Frontal cortex (tissue), 4 donors: ENCODE results near the gene ANKRD28. TPM values are rescaled to one million over a fixed set of nuclear protein-coding genes. Genes with fewer than 3 reads are reported as not detected.

Experiments
- DNase-seq, 2 donors: peaks; one replicate each; pipeline ENCODE4 v3.0.0; 2012; ENCODE audit warnings: low spot score in 2 of 2
- FAIRE-seq: peaks from 2 replicates; lab custom pipeline; 2012; peaks lifted over from hg19 to GRCh38; lab: Jason Lieb, UNC
- total RNA-seq: library from RNA; depleted of rRNA; stranded (reverse); fragments of >200 nt; gene quantifications from one replicate; pipeline ENCODE4 v1.2.3, GENCODE V29; 2014
- donor health status: control.
- donor health status: control.
- donor health status: control.

Gene ANKRD28
- total RNA-seq, 1 donor from 2014 or later = 84.8 TPM

DNA sequence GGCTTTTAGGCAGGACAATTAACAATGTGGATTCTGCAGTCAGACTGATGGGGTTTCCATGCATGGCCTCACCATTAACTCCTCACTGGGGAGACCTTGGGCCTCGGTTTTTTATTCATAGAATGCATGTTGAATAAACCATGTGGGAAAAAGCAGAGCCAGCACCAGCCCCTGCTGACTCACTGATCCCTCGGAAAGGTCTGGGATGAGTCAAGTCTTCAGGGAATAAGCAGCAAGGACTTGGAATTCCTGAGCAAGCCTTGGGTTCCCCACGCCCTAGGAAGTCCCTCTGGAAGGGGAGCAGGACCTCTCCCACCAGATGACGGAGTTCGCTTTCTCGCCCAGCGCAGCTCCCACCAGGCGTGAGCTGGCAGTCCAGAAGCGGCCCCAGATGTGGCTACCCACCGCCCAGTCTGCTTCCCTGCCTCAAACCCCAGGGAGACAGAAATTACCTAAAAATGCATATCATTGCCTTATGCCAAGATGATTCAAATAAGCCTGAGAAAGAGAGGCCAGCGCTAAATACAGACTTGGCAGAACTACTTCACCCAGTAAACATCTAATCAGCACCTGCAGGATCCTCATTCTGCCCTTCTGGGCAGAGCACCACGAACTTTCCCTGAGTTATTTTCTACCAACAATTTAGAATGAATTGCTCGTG, 150.8 kb downstream of the ANKRD28 start:
- no peak for FAIRE-seq
- DNase-seq = no peak

GRCh38 chr3:15645740-15646501, 151.9 kb downstream of the ANKRD28 start:
- DNase-seq (no peak), FAIRE-seq (no peak)

DNA sequence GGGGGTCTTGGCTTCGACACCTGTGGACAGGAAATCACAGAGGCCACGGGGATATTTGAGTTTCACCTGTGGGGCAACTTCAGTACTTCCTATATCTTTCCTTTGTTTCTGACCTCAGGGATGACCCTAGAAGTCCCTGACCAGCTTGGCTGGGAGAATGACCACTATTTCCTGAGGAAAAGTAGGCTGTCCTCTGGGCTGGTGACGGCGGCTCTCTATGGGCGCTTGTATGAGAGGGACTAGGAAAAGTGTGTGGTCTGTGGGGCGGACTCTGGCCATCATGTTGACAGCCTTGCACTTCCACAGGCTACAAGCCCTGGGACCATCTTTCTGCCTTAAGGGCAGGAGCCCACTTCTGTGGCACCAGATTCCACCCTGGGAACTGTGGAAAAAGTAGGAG, 152.5 kb downstream of the ANKRD28 start:
- no peak for FAIRE-seq
- DNase-seq = no peak

DNA sequence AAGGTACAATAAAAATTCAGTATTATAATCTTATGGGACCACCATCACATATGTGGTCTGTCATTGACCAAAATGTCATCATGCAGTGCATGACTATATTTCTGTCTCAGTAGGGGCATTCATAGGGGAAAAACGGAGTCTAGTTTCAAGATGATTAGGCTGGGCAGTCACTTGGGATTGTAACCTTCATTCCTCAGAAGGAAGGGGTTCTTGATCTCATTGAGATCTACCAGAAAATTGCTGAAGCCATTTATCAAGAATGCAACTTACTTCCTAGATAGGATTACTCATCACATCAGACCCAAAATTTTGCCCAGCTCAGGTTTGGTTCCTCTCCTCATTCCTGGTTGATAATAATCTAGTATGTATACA, 158.9 kb downstream of the ANKRD28 start:
- DNase-seq (no peak), FAIRE-seq (no peak)

DNA sequence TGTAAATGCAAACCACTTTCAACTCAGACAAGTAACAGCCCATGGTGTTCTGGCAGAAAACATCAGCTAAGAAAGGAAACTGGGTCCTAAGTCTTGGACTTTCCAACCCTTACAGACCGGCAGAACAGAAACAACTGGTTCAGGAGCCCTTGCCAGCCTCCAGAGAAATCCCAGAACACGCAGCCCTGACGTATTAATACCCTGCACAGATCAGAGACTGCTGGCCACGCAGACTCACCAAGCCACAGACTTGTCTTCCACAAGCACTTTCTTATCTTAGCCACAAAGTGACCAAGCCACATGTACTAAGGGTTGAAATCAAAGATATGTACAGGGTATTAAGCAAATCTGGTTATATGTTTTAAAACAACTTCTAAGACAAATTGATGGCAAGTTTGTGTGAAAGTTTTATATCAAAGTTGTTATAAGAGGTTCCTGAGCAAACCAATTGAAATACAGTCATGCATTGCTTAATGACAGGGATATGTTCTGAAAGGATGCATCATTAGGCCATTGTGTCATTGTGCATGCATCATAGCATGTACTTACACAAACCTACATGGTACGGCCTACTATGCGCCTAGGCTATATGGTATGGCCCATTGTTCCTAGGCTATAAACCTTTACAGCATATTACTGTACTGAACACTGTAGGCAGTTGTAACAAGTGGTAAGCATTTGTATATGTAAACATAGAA, 159.4 kb downstream of the ANKRD28 start:
- FAIRE-seq (no peak), DNase-seq (no peak)

GRCh38 chr3:15637131-15637951, 160.4 kb downstream of the ANKRD28 start:
- FAIRE-seq = no peak
- no peak for DNase-seq

- FAIRE-seq = no peak
- no peak for DNase-seq
Measured at GRCh38 chr3:15636028-15636709, 161.6 kb downstream of the ANKRD28 start.

DNA sequence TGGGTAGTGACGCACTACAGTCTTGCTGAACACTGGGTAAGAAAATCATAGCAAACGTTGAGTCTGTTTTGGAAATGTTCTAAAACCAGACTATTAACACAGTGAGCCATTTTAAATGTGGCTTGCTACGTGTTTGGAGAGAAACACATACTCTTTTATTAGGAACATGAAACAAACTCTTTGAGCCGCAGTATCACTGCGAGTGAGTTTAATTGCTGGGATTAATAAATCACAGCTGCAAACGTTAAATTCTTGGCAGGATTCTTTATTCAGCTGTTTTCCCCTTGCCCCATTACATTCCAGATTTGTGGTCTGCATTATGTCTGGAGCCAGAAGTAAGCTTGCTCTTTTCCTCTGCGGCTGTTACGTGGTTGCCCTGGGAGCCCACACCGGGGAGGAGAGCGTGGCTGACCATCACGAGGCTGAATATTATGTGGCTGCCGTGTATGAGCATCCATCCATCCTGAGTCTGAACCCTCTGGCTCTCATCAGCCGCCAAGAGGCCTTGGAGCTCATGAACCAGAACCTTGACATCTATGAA, 162.6 kb downstream of the ANKRD28 start:
- FAIRE-seq (no peak), DNase-seq (no peak)

DNA sequence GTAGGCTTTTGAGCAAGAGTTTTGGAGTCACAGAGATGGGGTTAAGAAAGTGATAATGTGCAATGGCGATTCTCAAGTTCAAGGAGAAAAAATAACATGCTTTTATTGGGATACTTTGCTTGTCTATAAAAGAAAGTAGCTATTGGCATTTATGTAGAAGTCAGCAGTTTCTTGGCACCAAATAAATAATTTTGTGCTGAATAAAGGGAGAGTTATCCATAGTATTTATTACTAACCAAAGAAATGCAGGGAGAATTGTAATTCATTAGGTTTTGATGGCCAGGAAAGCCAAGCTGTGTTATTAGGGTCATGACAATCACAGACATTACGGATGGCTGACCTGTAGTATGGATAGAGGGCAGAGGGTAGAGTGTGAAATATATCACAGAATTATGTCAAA, 163.1 kb downstream of the ANKRD28 start:
- no peak for FAIRE-seq
- DNase-seq = no peak

GRCh38 chr3:15633766-15634598, 163.8 kb downstream of the ANKRD28 start:
- no peak for DNase-seq
- no peak for FAIRE-seq

DNA sequence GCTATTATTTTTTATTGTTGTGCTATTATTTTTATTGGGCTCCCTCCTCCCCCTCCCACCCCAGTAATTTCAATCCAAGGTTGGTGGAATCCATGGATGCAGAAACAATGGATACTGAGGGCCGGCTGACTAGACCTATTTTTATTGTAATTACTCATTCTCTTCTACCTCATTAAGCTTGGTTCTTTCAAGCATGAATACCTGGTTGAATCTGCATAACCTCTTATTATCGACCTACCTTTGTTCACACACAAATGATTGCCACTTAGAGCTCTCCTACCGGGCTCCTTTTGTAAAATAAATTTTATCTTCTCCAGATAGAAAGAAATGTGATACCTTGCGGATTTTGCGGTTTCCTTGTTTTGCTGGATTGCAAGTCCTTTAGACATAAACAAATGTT, 164.6 kb downstream of the ANKRD28 start:
- no peak for FAIRE-seq

GRCh38 chr3:15632212-15632580, 165.6 kb downstream of the ANKRD28 start:
- no peak for FAIRE-seq
- DNase-seq = no peak

More for the DNA sequence above, 164.6 kb downstream of the ANKRD28 start:
- DNase-seq = no peak

DNA sequence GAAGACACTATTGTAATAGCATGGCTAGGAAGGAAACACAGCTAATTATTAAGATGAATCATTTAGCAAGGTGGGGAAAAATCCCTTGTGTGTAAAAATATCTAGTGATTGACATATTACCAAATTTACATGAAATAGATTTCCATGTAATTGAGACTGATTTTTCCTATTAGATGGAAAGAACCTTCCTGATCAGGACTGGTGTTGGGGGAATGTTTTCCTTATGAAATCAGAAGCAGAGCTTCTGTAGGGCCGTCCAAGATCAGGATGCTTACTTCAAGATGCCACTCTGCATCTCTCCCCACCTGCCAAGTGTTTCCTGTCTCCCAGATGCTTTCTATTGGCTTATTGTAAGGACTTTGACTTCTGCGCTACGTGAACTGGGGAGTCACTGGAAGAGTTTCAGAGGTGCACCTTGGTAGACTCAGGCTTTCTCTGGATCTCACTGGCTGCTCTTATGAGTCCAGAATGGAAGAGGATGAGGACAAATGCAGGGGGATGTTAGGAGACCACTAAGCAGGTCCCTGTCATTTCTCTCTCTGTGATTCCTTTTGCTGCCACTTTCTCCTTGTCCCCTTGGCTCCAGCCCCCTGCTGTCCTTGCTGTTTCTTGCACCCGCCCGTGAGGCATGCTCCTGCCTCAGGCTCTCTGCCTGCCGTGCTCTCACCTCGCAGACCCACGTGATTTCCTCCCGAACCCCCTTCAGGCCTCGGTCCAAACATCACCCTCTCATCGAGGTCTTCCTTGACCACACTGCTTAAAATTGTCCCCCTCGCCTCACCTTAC, 166.2 kb downstream of the ANKRD28 start:
- FAIRE-seq = no peak

GRCh38 chr3:15630646-15631350, 167.0 kb downstream of the ANKRD28 start:
- FAIRE-seq (no peak), DNase-seq (peak in 1 of 2 donors; percentile 29)

More for the DNA sequence above, 166.2 kb downstream of the ANKRD28 start:
- no peak for DNase-seq

GRCh38 chr3:15629860-15630597, 167.8 kb downstream of the ANKRD28 start:
- DNase-seq (peak; percentile 35 to 73), FAIRE-seq (no peak)

GRCh38 chr3:15628967-15629366, 168.8 kb downstream of the ANKRD28 start:
- FAIRE-seq (no peak), DNase-seq (no peak)
